Measurements from ENCODE around the gene TIGD1. TPM values are rescaled to one million over a fixed set of nuclear protein-coding genes. Genes with fewer than 3 reads are reported as not detected.

Gene TIGD1
- total RNA-seq, 1 donor from 2014 or later, result 8.2 TPM

DNA sequence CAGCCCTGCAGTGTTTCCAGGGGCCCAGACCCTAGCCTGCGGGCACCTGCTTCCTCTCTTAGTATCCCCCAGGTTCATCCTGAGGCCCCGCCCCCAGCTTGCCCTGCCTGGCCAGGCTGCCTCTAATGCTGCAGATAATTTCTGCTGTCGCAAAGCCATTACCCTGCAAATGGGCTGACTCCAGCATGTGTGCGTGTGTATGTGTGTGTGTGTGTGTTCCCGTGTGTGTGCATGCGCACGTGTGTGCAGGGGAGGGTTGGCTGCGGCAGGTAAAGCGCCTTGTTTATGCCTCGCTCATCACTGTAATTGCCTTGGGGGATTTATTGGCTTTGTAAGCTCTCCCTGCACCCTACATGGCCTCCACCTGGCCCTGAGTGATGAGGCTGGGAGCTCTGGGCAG is 37.8 kb downstream of the TIGD1 start:
- H3K27me3 Mint-ChIP-seq (ENCODE audit: unreplicated experiment), result peaks cover 47% of the 10 kb centered on the region

DNA sequence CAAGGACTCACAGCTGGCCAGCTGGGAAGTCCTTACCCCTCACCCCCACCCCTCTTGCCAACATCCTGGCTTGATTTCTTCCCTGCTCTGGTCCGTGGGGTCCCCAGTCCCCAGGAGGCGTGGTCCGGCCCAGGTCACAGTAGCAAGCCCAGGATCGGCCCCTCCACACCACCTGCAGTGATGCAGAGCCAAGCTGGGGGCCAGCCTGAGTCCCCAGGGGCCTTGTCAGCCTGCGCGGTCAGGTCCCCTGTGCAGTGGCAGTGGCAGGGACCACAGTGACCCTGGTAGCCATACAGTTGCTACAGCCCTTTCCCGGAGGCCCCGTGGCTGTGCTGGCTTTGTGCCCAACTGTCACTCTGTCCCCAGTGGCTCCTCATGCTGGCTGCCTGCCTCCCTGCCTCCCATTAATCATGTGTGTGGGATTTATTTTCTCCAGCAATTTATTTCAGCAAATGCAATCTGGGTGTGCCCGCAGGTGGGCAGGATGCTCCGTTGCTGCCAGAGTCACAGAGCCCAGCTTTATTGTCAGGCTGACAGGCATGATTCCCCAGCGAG is 38.9 kb downstream of the TIGD1 start:
- no peak for TF ChIP-seq CTCF (IDR thresholded peaks at IDR 0.05)
- Mint-ChIP-seq H3K27ac (ENCODE audit: unreplicated experiment) (no peak overlapping the region), H3K4me3 (ENCODE audit: unreplicated experiment) (no peak overlapping the region), H3K4me1 (ENCODE audit: unreplicated experiment) (no peaks in the 10 kb centered on the region), H3K27me3 (ENCODE audit: unreplicated experiment) (peaks cover 50% of the 10 kb centered on the region), H3K36me3 (ENCODE audit: unreplicated experiment) (peaks cover 2% of the 10 kb centered on the region), H3K9me3 (ENCODE audit: unreplicated experiment) (no peaks in the 10 kb centered on the region)
- DNase-seq (ENCODE audit: extremely low spot score, unreplicated experiment), result no peak

More for the DNA sequence above, 37.8 kb downstream of the TIGD1 start:
- Mint-ChIP-seq H3K27ac (ENCODE audit: unreplicated experiment) (no peak overlapping the region), H3K4me1 (ENCODE audit: unreplicated experiment) (no peaks in the 10 kb centered on the region), H3K4me3 (ENCODE audit: unreplicated experiment) (no peak overlapping the region), H3K9me3 (ENCODE audit: unreplicated experiment) (no peaks in the 10 kb centered on the region), H3K36me3 (ENCODE audit: unreplicated experiment) (peaks cover 2% of the 10 kb centered on the region)
- no peak for TF ChIP-seq CTCF (IDR thresholded peaks at IDR 0.05)
- no peak for DNase-seq (ENCODE audit: extremely low spot score, unreplicated experiment)

- H3K4me3 Mint-ChIP-seq (ENCODE audit: unreplicated experiment), result no peak overlapping the region
- H3K27me3 Mint-ChIP-seq (ENCODE audit: unreplicated experiment), result peaks cover 59% of the 10 kb centered on the region
- no peak for TF ChIP-seq CTCF (IDR thresholded peaks at IDR 0.05)
- H3K9me3 Mint-ChIP-seq (ENCODE audit: unreplicated experiment), result no peaks in the 10 kb centered on the region
- DNase-seq (ENCODE audit: extremely low spot score, unreplicated experiment), result no peak
- no peak overlapping the region for H3K27ac Mint-ChIP-seq (ENCODE audit: unreplicated experiment)
- peaks cover 4% of the 10 kb centered on the region for H3K4me1 Mint-ChIP-seq (ENCODE audit: unreplicated experiment)
- H3K36me3 Mint-ChIP-seq (ENCODE audit: unreplicated experiment), result no peaks in the 10 kb centered on the region
Observed at GRCh38 chr2:232508251-232508650, 42.1 kb downstream of the TIGD1 start.

DNA sequence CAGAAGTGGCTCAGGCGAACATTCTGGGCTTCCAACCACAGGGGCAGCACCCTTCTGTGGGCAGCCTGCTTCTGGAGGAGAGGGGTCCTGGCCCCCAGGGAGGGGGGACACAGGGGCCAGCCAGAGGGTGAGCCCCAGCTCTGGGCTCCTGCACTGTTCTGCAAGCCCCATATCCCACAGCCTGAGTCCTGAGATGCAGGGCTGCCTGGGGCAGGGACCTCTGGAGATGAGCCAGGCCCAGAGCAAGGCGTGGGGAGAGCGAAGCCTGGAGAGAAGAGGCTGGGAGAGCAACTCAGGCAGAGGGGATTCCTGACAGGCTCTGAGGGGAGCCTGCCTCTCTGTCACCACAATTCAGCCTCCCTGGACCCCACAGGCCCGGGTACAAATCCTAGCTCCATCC is 43.6 kb downstream of the TIGD1 start:
- Mint-ChIP-seq H3K4me3 (ENCODE audit: unreplicated experiment) (no peak overlapping the region), H3K27ac (ENCODE audit: unreplicated experiment) (no peak overlapping the region)

GRCh38 chr2:232505856-232506255 is 44.5 kb downstream of the TIGD1 start:
- no peaks in the 10 kb centered on the region for H3K9me3 Mint-ChIP-seq (ENCODE audit: unreplicated experiment)
- H3K36me3 Mint-ChIP-seq (ENCODE audit: unreplicated experiment), result no peaks in the 10 kb centered on the region
- H3K27ac Mint-ChIP-seq (ENCODE audit: unreplicated experiment), result no peak overlapping the region
- TF ChIP-seq CTCF (IDR thresholded peaks at IDR 0.05), result no peak
- H3K4me1 Mint-ChIP-seq (ENCODE audit: unreplicated experiment), result peaks cover 9% of the 10 kb centered on the region
- no peak overlapping the region for H3K4me3 Mint-ChIP-seq (ENCODE audit: unreplicated experiment)
- no peak for DNase-seq (ENCODE audit: extremely low spot score, unreplicated experiment)
- peaks cover 59% of the 10 kb centered on the region for H3K27me3 Mint-ChIP-seq (ENCODE audit: unreplicated experiment)

More for the DNA sequence above, 43.6 kb downstream of the TIGD1 start:
- no peaks in the 10 kb centered on the region for H3K9me3 Mint-ChIP-seq (ENCODE audit: unreplicated experiment)
- DNase-seq (ENCODE audit: extremely low spot score, unreplicated experiment), result no peak
- H3K4me1 Mint-ChIP-seq (ENCODE audit: unreplicated experiment), result peaks cover 9% of the 10 kb centered on the region
- no peaks in the 10 kb centered on the region for H3K36me3 Mint-ChIP-seq (ENCODE audit: unreplicated experiment)
- peaks cover 62% of the 10 kb centered on the region for H3K27me3 Mint-ChIP-seq (ENCODE audit: unreplicated experiment)
- no peak for TF ChIP-seq CTCF (IDR thresholded peaks at IDR 0.05)

All from osteocyte (in vitro differentiated cells).